Kidney epithelial cell (primary cell): ENCODE measurements around the gene ITGBL1. TPM values are rescaled to one million over a fixed set of nuclear protein-coding genes. Genes with fewer than 3 reads are reported as not detected.

Experiments
- DNase-seq: peaks from one replicate; pipeline ENCODE4 v3.0.0-alpha.2; 2010; ENCODE audit warnings: low read depth
- H3K27me3 ChIP-seq: 2 replicates; pipeline ENCODE4 v1.6.0; 2011; ENCODE audit warnings: low read length; ENCODE audit not compliant: control insufficient read depth, insufficient read depth
- H3K36me3 ChIP-seq: 2 replicates; pipeline ENCODE4 v1.5.1; 2011; ENCODE audit warnings: low read length; ENCODE audit not compliant: control insufficient read depth, insufficient read depth
- H3K4me3 ChIP-seq: 2 replicates; pipeline ENCODE4 v1.5.1; 2011; ENCODE audit warnings: low read depth, mild to moderate bottlenecking, control low read depth, low read length
- total RNA-seq: library from RNA; depleted of rRNA; stranded (reverse); fragments of >200 nt; gene quantifications from 2 replicates; pipeline ENCODE4 v1.2.3, GENCODE V29; 2015
- TF ChIP-seq, protein P1 (sequence below): IDR thresholded peaks from 2 replicates; pipeline ENCODE4 v1.5.1; 2011; ENCODE audit warnings: mild to moderate bottlenecking, moderate library complexity, low read length, control low read depth, inconsistent platforms; ENCODE audit not compliant: insufficient read depth, poor library complexity, severe bottlenecking

Gene ITGBL1
- total RNA-seq, 1 donor from 2014 or later: 0.21 TPM

DNA sequence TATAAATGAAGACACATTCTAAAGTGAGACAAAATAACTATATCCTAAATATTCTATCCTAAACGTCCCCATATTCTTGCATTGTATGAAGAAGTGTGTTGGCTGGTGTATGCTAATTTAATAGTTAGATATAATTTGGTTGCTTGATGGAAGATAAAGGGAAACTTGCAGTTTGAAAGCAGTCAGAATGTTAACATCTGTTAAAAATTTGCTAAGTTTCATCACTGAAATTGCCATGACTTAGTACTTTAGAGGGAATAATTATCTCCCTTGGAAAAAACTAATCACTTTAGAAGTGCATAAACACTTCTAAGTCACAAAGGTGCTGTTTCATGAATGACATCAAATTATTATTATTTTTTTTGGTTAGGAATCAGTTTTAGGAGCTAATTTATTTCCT, 61.6 kb downstream of the ITGBL1 start:
- TF ChIP-seq, protein P1, sequence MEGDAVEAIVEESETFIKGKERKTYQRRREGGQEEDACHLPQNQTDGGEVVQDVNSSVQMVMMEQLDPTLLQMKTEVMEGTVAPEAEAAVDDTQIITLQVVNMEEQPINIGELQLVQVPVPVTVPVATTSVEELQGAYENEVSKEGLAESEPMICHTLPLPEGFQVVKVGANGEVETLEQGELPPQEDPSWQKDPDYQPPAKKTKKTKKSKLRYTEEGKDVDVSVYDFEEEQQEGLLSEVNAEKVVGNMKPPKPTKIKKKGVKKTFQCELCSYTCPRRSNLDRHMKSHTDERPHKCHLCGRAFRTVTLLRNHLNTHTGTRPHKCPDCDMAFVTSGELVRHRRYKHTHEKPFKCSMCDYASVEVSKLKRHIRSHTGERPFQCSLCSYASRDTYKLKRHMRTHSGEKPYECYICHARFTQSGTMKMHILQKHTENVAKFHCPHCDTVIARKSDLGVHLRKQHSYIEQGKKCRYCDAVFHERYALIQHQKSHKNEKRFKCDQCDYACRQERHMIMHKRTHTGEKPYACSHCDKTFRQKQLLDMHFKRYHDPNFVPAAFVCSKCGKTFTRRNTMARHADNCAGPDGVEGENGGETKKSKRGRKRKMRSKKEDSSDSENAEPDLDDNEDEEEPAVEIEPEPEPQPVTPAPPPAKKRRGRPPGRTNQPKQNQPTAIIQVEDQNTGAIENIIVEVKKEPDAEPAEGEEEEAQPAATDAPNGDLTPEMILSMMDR: no peak
- Histone ChIP-seq H3K27me3 (no peaks in the 10 kb centered on the region), H3K4me3 (no peak overlapping the region), H3K36me3 (no peaks in the 10 kb centered on the region)
- no peak for DNase-seq

GRCh38 chr13:101514695-101515275, 62.3 kb downstream of the ITGBL1 start:
- Histone ChIP-seq H3K27me3 (no peaks in the 10 kb centered on the region), H3K4me3 (no peak overlapping the region), H3K36me3 (no peaks in the 10 kb centered on the region)
- TF ChIP-seq, protein P1: peak; percentile 68
- peak; percentile 32 for DNase-seq

DNA sequence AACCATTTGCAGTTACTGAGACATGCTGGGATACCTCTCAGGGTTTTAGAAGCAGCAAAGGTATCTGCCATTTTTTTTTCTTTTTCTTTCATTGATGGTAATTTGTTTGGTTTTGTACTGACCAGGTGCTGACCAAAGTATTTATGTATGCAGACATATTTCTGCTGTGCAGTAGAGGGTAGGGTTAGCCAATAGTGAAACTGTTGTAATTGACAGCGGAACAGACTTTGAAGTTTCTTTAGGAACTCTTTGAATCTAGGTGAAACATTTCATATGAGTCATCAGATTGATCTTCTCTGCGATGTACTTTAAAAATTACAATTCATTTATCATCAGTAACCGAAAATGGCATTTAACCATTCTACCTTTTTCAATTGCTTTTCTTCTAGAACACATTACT, 63.0 kb downstream of the ITGBL1 start:
- TF ChIP-seq, protein P1: no peak
- no peak for DNase-seq
- no peaks in the 10 kb centered on the region for H3K27me3 ChIP-seq
- no peak overlapping the region for H3K4me3 ChIP-seq
- no peaks in the 10 kb centered on the region for H3K36me3 ChIP-seq

DNA sequence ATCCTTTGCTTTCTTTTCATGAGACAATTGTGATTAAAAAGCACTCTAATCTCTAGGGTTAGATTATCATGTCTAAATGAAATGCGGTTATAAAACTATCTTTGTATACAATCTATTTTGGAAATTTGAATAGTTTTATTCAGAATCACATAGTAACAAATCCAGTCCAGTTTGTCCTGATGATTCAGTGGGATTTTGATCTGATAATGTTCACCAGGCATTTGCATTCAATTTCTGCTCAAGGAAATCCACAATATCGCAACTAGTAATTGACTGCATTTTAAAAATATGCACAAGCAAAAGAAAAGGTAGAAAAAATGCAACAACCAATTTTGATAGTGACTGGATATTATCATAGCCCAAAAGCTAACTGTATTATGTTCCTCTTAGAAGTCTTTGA, 63.8 kb downstream of the ITGBL1 start:
- TF ChIP-seq, protein P1: no peak
- DNase-seq: no peak

GRCh38 chr13:101520672-101521071, 68.2 kb downstream of the ITGBL1 start:
- H3K27me3 ChIP-seq: no peaks in the 10 kb centered on the region
- H3K36me3 ChIP-seq: no peaks in the 10 kb centered on the region
- peak; percentile 37 for DNase-seq
- TF ChIP-seq, protein P1: no peak
- H3K4me3 ChIP-seq: no peak overlapping the region

More for the DNA sequence above, 63.8 kb downstream of the ITGBL1 start:
- no peak overlapping the region for H3K4me3 ChIP-seq
- no peaks in the 10 kb centered on the region for H3K27me3 ChIP-seq
- H3K36me3 ChIP-seq: no peaks in the 10 kb centered on the region

GRCh38 chr13:101521371-101521770, 68.9 kb downstream of the ITGBL1 start:
- H3K36me3 ChIP-seq: no peaks in the 10 kb centered on the region
- TF ChIP-seq, protein P1: no peak
- DNase-seq: no peak
- H3K4me3 ChIP-seq: no peak overlapping the region
- H3K27me3 ChIP-seq: no peaks in the 10 kb centered on the region
